LoVo (cell line): Measurements from ENCODE around the gene BTLA.
"Not testable (repeated sequence)": the region's sequence is repeated elsewhere in the genome, so short reads cannot be mapped to it uniquely, and the experiment has no call there.

Experiments
- DNase-seq: peaks from one replicate; pipeline ENCODE4 v3.0.0-alpha.2; 2016; ENCODE audit warnings: low spot score

Gene BTLA

GRCh38 chr3:112498914-112499711 lies at the start of gene BTLA:
TSS of gene BTLA (minus strand) at chr3:112499472. CDS start at chr3:112499358, 114 bp downstream.
- DNase-seq = no peak

GRCh38 chr3:112546216-112546759 lies 47.0 kb upstream of the BTLA start:
- DNase-seq = no peak

DNA sequence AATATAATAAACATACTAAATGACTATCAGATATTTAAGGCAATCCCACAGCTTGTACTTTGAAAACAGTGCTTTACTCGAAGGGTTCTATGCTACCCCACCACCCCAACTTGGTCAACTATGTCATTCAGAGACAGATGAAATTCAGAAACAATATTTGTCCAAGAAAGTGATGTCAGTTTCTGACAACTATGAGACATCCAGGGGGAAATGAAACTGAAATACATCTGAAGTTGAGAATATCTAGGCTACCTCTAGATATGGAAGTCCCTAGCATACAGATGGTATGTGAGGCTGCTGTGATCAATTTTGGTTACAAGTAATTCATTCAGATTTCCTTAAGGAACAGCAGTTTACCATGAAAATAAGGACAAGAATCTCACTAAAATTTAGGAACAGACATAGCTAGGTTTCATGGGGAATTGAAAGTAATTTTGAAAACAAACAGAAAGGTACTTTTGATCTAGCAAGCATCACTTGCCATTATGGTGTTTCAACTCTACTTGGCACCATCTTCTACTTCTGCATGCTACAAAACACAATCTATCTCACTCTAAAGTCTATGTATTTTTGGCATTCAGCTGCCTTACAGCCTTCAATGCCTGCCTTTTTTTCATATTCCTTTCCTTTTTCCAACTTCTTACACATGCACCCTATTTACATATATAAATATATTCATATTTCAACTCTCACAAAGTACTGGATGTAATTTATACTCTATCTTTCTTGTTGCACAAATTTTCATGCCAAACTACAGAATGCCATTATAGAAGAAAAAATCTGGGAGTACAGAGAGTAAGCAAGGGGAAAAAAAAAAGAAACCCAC lies 40.8 kb upstream of the BTLA start:
- DNase-seq = no peak

GRCh38 chr3:112531358-112531781 lies 32.1 kb upstream of the BTLA start:
- peak; percentile 29 for DNase-seq

DNA sequence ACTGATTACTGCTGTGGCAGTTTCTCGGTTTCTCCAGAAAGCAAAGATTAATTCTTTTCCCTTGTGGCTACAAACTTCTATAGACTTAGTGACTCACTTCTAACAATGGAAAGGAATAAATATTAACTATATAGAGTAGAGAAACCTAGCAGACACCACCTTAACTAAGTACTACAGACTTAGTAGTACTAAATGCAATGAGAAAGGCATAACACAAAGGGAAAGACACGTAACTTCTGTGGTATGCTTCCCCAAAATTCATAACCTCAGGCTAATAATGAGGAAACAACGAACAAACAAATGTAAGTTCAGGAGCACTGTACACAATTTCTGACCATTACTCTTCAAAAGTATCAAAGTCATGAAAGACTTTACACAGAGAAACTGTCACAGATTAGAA lies 31.3 kb upstream of the BTLA start:
- no peak for DNase-seq

GRCh38 chr3:112524127-112524526 lies 24.9 kb upstream of the BTLA start:
- DNase-seq = not testable (repeated sequence)

GRCh38 chr3:112519424-112520001 lies 20.2 kb upstream of the BTLA start:
- peak; percentile 71 for DNase-seq

- not testable (repeated sequence) for DNase-seq
Measured at GRCh38 chr3:112518970-112519369, 19.7 kb upstream of the BTLA start.

DNA sequence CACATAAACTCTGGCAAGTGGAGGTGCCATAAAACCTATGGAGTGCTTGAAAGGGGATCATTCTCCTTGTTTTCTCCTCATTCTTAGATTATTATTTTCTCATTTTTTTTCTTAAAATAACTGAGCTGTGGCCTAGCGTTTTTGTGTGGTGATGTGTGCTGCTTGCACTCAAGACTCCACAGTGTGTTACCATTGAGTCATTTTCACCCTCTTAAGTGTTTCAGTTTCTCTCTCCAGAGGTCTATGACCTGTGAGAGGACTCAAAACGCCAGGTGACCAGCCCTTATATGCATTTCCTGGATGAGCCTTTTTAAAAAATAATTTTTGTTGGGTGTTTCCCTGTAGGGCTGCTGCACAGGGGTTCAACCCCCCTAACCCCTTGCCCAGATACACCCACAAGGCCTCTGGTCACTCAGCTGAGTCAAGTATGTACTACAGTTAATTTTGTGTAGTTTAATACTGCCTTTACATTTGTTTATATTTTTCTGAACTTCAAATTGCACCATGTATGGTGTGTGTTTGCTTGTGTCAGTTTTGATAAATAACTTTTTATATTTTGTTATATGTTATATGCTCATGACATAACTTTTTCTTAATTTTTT lies 15.4 kb upstream of the BTLA start:
- DNase-seq = peak; percentile 25

DNA sequence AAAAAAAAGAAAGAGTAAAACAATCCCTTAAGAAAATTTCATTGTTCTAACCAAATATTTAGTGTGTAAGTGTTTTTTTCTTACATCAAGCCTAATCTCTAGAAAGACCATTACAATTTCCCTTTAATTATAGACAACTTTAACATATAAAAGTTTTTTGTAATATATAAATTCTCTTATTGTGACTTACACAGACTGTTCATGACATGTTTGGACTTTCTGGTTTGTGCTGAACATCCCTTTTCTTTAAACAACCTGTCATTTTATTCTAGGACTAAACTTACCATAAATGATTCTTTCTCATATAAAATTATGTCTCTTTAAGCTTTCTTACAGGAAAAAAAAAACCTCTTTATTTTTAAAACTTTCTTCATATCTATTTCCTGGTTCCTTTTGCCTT lies 13.0 kb upstream of the BTLA start:
- no peak for DNase-seq

DNA sequence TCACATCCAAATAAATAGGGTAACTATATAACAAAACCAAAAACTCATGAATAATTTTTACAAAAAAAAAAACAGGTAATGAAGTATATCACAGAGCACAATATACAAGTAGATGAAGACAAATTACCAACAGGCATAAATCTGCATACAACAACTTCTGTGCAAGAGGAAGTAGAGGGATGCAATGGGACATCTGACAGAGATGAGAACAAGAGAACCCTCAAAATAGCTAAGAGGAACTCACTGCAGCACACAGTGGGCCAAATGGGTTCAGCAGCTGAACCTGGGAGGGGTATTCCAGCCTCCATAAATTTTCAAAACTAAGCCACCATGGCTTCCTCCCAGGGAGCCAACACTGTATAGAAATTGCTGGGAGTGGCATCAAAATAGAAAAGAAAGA lies 9.6 kb upstream of the BTLA start:
- no peak for DNase-seq

GRCh38 chr3:112508261-112508660 lies 9.0 kb upstream of the BTLA start:
- no peak for DNase-seq

DNA sequence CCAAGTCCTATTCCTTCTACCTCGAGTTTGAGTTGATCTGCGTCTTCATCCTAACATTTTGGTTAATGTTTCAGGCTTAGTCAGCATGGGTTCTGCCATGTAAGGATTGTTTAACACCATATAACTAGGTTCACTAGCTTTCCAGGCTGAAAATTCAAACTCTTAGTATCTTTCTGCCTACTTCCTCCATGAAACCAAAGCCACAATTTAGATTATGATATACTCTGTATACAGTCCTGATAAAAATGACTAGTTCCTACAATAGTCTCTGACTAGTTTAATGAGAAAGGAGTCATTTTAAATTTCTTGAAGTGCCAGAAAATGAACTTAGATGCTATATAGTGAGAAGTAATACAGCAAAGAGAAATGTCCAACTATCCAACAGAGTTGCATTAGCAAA lies 6.6 kb upstream of the BTLA start:
- no peak for DNase-seq

- DNase-seq = no peak
Measured at GRCh38 chr3:112504123-112504522, 4.9 kb upstream of the BTLA start.

- no peak for DNase-seq
Measured at GRCh38 chr3:112503304-112503972, 4.2 kb upstream of the BTLA start.

DNA sequence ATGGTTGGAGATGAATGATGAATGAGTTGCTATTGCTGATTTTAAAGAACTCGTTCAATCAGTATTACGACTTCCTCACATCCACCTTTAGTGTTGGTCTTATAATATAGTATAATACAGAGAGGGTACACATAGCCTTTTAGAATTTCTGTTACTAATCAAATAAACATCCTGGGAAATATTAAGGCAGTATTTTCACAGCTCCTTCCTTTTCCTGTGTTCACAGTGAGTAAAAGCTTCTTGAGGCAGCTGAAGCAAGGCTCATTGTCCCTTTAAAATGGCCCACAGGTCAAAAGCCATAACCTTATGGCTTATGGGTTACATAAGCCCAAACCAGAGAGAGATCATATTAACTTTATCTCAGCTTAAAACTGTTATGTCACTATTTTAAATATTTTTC lies 1.3 kb upstream of the BTLA start:
- no peak for DNase-seq

DNA sequence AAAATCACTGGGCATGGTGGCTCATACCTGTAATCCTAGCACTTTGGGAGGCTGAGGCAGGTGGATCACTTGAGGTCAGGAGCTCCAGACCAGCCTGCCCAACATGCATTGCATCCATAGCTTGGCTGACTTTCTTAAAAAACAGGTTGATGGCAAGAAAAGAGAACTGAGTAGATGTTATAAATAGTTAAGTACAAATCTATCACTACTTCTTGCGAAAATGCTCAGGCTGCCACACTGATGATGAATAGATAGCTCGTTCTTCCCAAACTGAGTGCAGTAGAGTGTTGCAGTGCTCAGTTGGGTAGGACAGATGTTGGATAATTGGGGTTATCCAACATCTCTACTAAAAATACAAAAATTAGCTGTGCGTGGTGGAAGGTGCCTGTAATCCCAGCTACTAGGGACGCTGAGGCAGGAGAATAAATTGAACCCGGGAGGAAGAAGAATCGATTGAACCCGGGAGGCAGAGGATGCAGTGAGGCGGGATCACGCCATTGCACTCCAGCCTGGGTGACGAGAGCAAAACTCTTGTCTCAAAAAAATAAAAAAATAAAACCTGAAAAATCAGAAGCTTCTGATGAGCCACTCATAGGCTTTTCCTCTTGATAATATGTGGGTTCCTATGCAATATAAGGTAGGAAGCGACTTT lies 1.2 kb downstream of the BTLA start:
- no peak for DNase-seq

DNA sequence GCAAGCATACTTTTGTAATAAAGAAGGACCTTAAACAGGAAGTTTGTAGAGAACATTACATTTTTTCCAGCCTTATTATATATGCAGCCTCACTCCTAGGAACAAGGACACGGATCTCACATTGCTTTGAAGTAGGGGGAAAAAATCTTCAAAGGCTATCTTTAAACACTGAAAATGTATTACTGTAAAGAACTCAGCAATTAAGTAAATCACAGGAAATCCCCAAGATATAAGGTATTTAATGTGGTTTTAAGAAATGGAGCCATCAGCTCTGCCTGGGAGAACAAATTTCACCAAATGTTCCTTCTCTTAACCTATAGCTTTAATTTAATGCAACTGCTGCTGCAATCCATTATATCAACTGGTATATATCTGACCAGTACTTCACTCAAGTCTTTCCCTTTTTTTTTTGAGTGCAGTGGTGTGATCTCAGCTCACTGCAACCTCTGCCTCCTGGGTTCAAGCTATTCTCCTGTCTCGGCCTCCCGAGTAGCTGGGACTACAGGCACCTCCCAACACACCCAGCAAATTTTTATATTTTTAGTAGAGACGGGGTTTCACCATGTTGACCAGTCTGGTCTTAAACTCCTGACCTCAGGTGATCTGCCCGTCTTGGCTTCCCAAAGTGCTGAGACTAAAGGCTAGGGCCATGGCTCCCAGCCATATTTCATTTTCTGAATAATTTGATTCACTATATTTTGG lies 2.8 kb downstream of the BTLA start:
- no peak for DNase-seq

- DNase-seq = not testable (repeated sequence)
Measured at GRCh38 chr3:112494448-112494767, 4.9 kb downstream of the BTLA start.

DNA sequence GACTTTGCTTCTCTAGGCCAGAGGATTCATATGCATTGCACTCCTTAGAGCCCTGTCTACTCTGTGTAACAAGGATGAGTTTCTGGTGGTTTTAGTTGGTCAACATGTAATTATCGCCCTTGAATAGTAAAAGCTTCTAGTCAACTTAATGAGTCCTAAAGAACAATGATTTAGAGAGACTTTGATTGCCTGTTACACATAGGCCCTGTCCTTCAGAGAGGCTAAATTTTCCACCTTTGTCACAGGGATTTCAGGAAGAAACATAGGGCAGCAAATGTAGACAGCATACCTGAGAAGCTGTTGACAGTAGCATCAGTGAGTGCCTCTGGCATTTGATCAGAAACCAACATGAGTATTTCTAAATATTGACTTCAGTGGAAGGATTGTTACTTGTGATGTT lies 7.1 kb downstream of the BTLA start:
- DNase-seq = no peak

DNA sequence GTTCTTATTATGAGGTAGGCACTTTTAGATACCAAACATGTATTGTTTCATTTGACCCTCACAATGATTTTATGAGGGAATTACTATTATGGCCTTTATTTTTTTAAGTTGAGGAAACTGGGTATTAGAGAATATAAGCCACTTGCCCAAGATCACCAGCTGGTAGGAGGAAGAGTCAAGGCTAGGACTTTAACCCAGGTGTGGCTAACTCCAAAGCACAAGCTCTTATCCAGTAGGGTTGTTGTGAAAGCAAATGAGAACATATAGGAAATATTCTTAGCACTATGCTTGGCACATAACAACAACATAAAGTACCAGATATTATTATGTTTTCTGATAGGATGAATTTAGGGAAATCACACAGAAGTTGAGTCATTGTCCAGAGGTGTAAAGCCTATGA lies 7.9 kb downstream of the BTLA start:
- DNase-seq = no peak
